ENCODE results near the gene SDK1.

Gene SDK1

GRCh38 chr7:4107839-4108238 is 806.8 kb downstream of the SDK1 start:
- no peak for TF ChIP-seq CTCF (IDR thresholded peaks at IDR 0.05; ENCODE audit: control insufficient read depth, extremely low read depth, insufficient read depth)
- DNase-seq (ENCODE audit: low read depth) = no peak
- no peak overlapping the region for H3K4me3 ChIP-seq (ENCODE audit: low read depth, low read length)

- no peak overlapping the region for H3K4me3 ChIP-seq (ENCODE audit: low read depth, low read length)
- DNase-seq (ENCODE audit: low read depth) = no peak
- no peak for TF ChIP-seq CTCF (IDR thresholded peaks at IDR 0.05; ENCODE audit: control insufficient read depth, extremely low read depth, insufficient read depth)
Measured at GRCh38 chr7:4108951-4109350, 807.9 kb downstream of the SDK1 start.

- no peak overlapping the region for H3K4me3 ChIP-seq (ENCODE audit: low read depth, low read length)
- TF ChIP-seq CTCF (IDR thresholded peaks at IDR 0.05; ENCODE audit: control insufficient read depth, extremely low read depth, insufficient read depth) = no peak
- no peak for DNase-seq (ENCODE audit: low read depth)
Measured at GRCh38 chr7:4109481-4110110, 808.5 kb downstream of the SDK1 start.

GRCh38 chr7:4110438-4110837 is 809.4 kb downstream of the SDK1 start:
- no peak for TF ChIP-seq CTCF (IDR thresholded peaks at IDR 0.05; ENCODE audit: control insufficient read depth, extremely low read depth, insufficient read depth)
- no peak overlapping the region for H3K4me3 ChIP-seq (ENCODE audit: low read depth, low read length)
- DNase-seq (ENCODE audit: low read depth) = no peak

GRCh38 chr7:4111166-4111565 is 810.1 kb downstream of the SDK1 start:
- TF ChIP-seq CTCF (IDR thresholded peaks at IDR 0.05; ENCODE audit: control insufficient read depth, extremely low read depth, insufficient read depth) = no peak
- H3K4me3 ChIP-seq (ENCODE audit: low read depth, low read length) = no peak overlapping the region
- no peak for DNase-seq (ENCODE audit: low read depth)

GRCh38 chr7:4113271-4113670 is 812.2 kb downstream of the SDK1 start:
- no peak overlapping the region for H3K4me3 ChIP-seq (ENCODE audit: low read depth, low read length)
- no peak for DNase-seq (ENCODE audit: low read depth)
- no peak for TF ChIP-seq CTCF (IDR thresholded peaks at IDR 0.05; ENCODE audit: control insufficient read depth, extremely low read depth, insufficient read depth)

- H3K4me3 ChIP-seq (ENCODE audit: low read depth, low read length) = no peak overlapping the region
- TF ChIP-seq CTCF (IDR thresholded peaks at IDR 0.05; ENCODE audit: control insufficient read depth, extremely low read depth, insufficient read depth) = no peak
- DNase-seq (ENCODE audit: low read depth) = no peak
Measured at GRCh38 chr7:4113976-4114375, 812.9 kb downstream of the SDK1 start.
